Mesothelial cell of epicardium (in vitro differentiated cells): ENCODE measurements around the gene ITPA. TPM values are rescaled to one million over a fixed set of nuclear protein-coding genes. Genes with fewer than 3 reads are reported as not detected.

Experiments
- DNase-seq, 2 experiments: peaks; one replicate each; pipeline ENCODE4 v3.0.0; 2021; ENCODE audit warnings: low spot score in 2 of 2; ENCODE audit not compliant: unreplicated experiment in 2 of 2
- H3K27ac Mint-ChIP-seq: 2 replicates; pipeline ENCODE4 v1.8.0; 2021; ENCODE audit warnings: mixed read lengths
- H3K27me3 Mint-ChIP-seq: 2 replicates; pipeline ENCODE4 v1.8.0; 2021; ENCODE audit warnings: low read depth, mixed read lengths
- H3K36me3 Mint-ChIP-seq: 2 replicates; pipeline ENCODE4 v1.8.0; 2021; ENCODE audit warnings: mixed read lengths
- H3K4me1 Mint-ChIP-seq: 2 replicates; pipeline ENCODE4 v1.8.0; 2021; ENCODE audit warnings: mixed read lengths
- H3K4me3 Mint-ChIP-seq: 2 replicates; pipeline ENCODE4 v1.8.0; 2021; ENCODE audit warnings: mild to moderate bottlenecking, moderate library complexity, mixed read lengths
- H3K9me3 Mint-ChIP-seq: 2 replicates; pipeline ENCODE4 v1.8.0; 2021; ENCODE audit warnings: mixed read lengths
- total RNA-seq: library from RNA; stranded (reverse); gene quantifications from 3 replicates; pipeline ENCODE4 v1.2.1, GENCODE V29; 2021
- TF ChIP-seq, protein P1 (sequence below): fragments of 200-600 bp; sonication (generic); IDR thresholded peaks from one replicate; pipeline ENCODE4 v1.5.0; 2021; ENCODE audit warnings: antibody characterized with exemption; ENCODE audit not compliant: unreplicated experiment

Gene ITPA
- total RNA-seq, 1 donor from 2014 or later: 57.6 TPM

DNA sequence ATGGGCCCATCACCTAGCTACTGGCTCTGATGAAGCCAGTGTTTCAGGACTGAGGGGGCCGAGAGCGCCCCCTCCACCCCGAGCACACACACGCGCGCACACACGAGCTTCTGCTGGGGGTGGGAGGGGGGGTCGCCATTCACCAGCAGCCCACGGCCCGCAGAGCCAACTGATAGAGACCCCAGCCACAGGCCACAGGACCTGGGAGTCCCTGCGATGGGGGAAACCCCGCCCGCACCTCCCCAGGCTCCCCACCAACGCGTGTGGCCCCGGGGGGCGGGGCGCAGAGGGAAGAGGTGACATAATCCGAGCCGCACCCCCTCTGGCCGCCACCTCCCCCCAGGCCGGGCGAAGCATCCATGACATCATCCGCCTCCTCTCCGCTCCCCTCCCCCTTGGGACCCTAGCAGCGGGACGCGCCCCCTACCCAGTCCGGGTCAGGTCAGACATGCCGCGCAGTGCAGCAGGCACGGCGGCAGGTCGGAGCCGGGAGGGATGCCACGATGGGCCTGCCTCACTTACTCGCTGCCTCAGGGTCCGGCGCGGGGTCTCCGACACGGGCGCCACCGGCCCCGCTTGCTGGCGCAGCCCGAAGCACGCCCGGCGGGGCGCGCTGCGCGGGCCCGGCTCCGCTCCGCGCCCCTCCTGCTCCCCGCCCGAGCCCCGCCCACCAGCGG is 36.2 kb upstream of the ITPA start, which contains the start of gene LZTS3:
Gene LZTS3 (minus strand): TSS at position 617 of the 677 bp plus-strand sequence. CDS start 6,386 bp downstream, outside the sequence.
- peaks cover 27% of the 10 kb centered on the region for H3K4me1 Mint-ChIP-seq
- TF ChIP-seq, protein P1, sequence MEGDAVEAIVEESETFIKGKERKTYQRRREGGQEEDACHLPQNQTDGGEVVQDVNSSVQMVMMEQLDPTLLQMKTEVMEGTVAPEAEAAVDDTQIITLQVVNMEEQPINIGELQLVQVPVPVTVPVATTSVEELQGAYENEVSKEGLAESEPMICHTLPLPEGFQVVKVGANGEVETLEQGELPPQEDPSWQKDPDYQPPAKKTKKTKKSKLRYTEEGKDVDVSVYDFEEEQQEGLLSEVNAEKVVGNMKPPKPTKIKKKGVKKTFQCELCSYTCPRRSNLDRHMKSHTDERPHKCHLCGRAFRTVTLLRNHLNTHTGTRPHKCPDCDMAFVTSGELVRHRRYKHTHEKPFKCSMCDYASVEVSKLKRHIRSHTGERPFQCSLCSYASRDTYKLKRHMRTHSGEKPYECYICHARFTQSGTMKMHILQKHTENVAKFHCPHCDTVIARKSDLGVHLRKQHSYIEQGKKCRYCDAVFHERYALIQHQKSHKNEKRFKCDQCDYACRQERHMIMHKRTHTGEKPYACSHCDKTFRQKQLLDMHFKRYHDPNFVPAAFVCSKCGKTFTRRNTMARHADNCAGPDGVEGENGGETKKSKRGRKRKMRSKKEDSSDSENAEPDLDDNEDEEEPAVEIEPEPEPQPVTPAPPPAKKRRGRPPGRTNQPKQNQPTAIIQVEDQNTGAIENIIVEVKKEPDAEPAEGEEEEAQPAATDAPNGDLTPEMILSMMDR: no peak
- DNase-seq: peak in 1 of 2 experiments; percentile 62
- peaks cover 31% of the 10 kb centered on the region for H3K27me3 Mint-ChIP-seq
- H3K36me3 Mint-ChIP-seq: peaks cover 2% of the 10 kb centered on the region
- no peaks in the 10 kb centered on the region for H3K9me3 Mint-ChIP-seq
- peak within 1 kb of the TSS; percentile 94 for H3K4me3 Mint-ChIP-seq
- H3K27ac Mint-ChIP-seq: peak within 1 kb of the TSS; percentile 89

GRCh38 chr20:3173610-3174441 is 35.5 kb upstream of the ITPA start:
- peaks cover 21% of the 10 kb centered on the region for H3K4me1 Mint-ChIP-seq

GRCh38 chr20:3174442-3175261 is 34.6 kb upstream of the ITPA start:
- TF ChIP-seq, protein P1: no peak
- Mint-ChIP-seq H3K27me3 (peaks cover 20% of the 10 kb centered on the region), H3K9me3 (no peaks in the 10 kb centered on the region), H3K27ac (peak overlapping the region; percentile 89), H3K36me3 (peaks cover 2% of the 10 kb centered on the region), H3K4me3 (peak overlapping the region; percentile 94), H3K4me1 (peaks cover 20% of the 10 kb centered on the region)
- no peak for DNase-seq

More at GRCh38 chr20:3173610-3174441, 35.5 kb upstream of the ITPA start:
- TF ChIP-seq, protein P1: no peak
- peak; percentile 94 to 96 for DNase-seq
- peak overlapping the region; percentile 94 for H3K4me3 Mint-ChIP-seq
- peaks cover 2% of the 10 kb centered on the region for H3K36me3 Mint-ChIP-seq
- H3K27me3 Mint-ChIP-seq: peaks cover 25% of the 10 kb centered on the region
- H3K9me3 Mint-ChIP-seq: no peaks in the 10 kb centered on the region
- peak overlapping the region; percentile 89 for H3K27ac Mint-ChIP-seq

DNA sequence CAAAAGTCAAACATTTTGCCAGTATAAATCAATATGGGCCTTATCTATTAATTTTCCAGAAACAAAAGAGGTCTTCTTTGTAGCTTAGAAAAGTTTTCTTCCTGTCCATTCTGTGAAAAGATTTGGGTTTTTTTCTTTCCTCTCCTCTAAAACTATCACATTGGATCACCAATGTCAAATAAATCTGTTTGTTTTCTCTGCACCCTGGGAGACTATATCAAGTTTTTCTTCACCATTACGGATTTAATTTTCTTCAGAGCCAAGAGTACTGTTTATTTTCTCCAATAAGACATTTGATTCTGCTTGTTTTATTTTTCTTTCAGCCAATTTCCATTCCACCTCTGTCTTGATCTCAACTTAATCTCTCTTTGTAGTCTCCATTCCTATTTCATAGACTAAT is 34.0 kb upstream of the ITPA start:
- H3K27ac Mint-ChIP-seq: peak overlapping the region; percentile 23
- peaks cover 18% of the 10 kb centered on the region for H3K27me3 Mint-ChIP-seq
- TF ChIP-seq, protein P1: no peak

DNA sequence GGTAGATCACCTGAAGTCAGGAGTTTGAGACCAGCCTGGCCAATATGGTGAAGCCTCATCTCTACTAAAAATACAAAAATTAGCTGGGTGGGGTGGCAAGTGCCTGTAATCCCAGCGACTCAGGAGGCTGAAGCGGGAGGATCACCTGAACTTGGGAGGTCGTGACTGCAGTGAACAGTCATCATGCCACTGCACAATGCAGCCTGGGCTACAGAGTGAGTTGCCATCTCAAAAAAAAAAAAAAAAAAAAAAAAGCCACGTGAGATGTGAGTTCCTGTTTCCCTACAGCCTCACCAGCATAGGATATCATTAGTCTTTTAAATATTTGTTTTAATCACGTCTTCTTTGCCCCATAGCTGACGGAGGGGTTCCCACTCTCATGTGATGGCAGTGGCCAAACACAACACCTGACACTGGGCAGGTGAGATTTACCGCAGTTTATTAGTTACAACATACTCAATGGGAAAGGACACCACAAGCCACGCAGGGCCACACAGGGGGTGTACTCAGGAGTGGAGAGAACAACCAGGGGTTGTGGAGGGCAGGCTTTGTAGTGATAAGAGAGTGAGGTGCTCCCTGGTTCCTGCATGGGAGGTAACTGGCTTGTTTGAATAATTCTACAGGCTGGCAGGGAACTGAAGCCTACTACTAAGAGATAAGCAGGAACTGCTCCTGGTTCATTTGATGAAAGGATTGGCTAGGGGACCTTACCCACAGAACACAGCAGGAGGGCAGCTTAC is 31.4 kb upstream of the ITPA start:
- Mint-ChIP-seq H3K4me3 (no peak overlapping the region), H3K27ac (no peak overlapping the region), H3K36me3 (peaks cover 2% of the 10 kb centered on the region), H3K4me1 (peaks cover 18% of the 10 kb centered on the region), H3K9me3 (no peaks in the 10 kb centered on the region), H3K27me3 (no peaks in the 10 kb centered on the region)
- TF ChIP-seq, protein P1: no peak
- no peak for DNase-seq

More for the DNA sequence above, 34.0 kb upstream of the ITPA start:
- H3K4me3 Mint-ChIP-seq: peak overlapping the region; percentile 94
- no peak for DNase-seq
- H3K36me3 Mint-ChIP-seq: peaks cover under 1% of the 10 kb centered on the region
- H3K4me1 Mint-ChIP-seq: peaks cover 20% of the 10 kb centered on the region
- no peaks in the 10 kb centered on the region for H3K9me3 Mint-ChIP-seq
